Epithelial cell of prostate (primary cell): ENCODE results near the gene CD2AP.
A peak's percentile ranks its signal among the peaks of the same experiment; 100 is the strongest.
"Not testable (repeated sequence)": the region's sequence is repeated elsewhere in the genome, so short reads cannot be mapped to it uniquely, and the experiment has no call there.

Source experiments
- DNase-seq: peaks from one replicate; pipeline ENCODE4 v3.0.0-alpha.2; 2011; ENCODE audit warnings: low read depth, low spot score
- H3K27ac ChIP-seq: fragments of 450-650 bp; 2 replicates; pipeline ENCODE4 v1.5.1; 2017; ENCODE audit warnings: mild to moderate bottlenecking

CD2AP gene

GRCh38 chr6:47477497-47478232 lies at the start of gene CD2AP:
CD2AP (plus strand) TSS chr6:47477789; CDS start chr6:47478245, 456 bp downstream.
- DNase-seq = no peak
- peak within 1 kb of the TSS; percentile 87 for H3K27ac ChIP-seq

GRCh38 chr6:47428288-47428687 lies 49.3 kb upstream of the CD2AP start:
- DNase-seq = no peak
- no peak overlapping the region for H3K27ac ChIP-seq

- no peak overlapping the region for H3K27ac ChIP-seq
- no peak for DNase-seq
Measured at GRCh38 chr6:47428746-47429664, 48.6 kb upstream of the CD2AP start.

GRCh38 chr6:47434372-47435253 lies 43.0 kb upstream of the CD2AP start:
- no peak overlapping the region for H3K27ac ChIP-seq

GRCh38 chr6:47435254-47435612 lies 42.4 kb upstream of the CD2AP start:
- no peak overlapping the region for H3K27ac ChIP-seq
- DNase-seq = no peak

More at GRCh38 chr6:47434372-47435253, 43.0 kb upstream of the CD2AP start:
- DNase-seq = no peak

- DNase-seq = no peak
- H3K27ac ChIP-seq = no peak overlapping the region
Measured at GRCh38 chr6:47437592-47437991, 40.0 kb upstream of the CD2AP start.

GRCh38 chr6:47438481-47439347 lies 38.9 kb upstream of the CD2AP start:
- no peak overlapping the region for H3K27ac ChIP-seq
- no peak for DNase-seq

- no peak overlapping the region for H3K27ac ChIP-seq
- DNase-seq = no peak
Measured at GRCh38 chr6:47439348-47439668, 38.3 kb upstream of the CD2AP start.

GRCh38 chr6:47440719-47441118 lies 36.9 kb upstream of the CD2AP start:
- no peak for DNase-seq
- no peak overlapping the region for H3K27ac ChIP-seq

GRCh38 chr6:47444964-47445363 lies 32.6 kb upstream of the CD2AP start:
- not testable (repeated sequence) for DNase-seq, H3K27ac ChIP-seq

- H3K27ac ChIP-seq = no peak overlapping the region
- DNase-seq = no peak
Measured at GRCh38 chr6:47446669-47447330, 30.8 kb upstream of the CD2AP start.

GRCh38 chr6:47447722-47448121 lies 29.9 kb upstream of the CD2AP start:
- no peak for DNase-seq
- H3K27ac ChIP-seq = no peak overlapping the region

GRCh38 chr6:47451162-47451561 lies 26.4 kb upstream of the CD2AP start:
- DNase-seq = no peak
- H3K27ac ChIP-seq = no peak overlapping the region

- no peak for DNase-seq
- no peak overlapping the region for H3K27ac ChIP-seq
Measured at GRCh38 chr6:47452899-47453298, 24.7 kb upstream of the CD2AP start.

GRCh38 chr6:47453372-47453936 lies 24.1 kb upstream of the CD2AP start:
- no peak overlapping the region for H3K27ac ChIP-seq
- no peak for DNase-seq

GRCh38 chr6:47454713-47455396 lies 22.7 kb upstream of the CD2AP start:
- no peak overlapping the region for H3K27ac ChIP-seq
- no peak for DNase-seq

- no peak for DNase-seq
- H3K27ac ChIP-seq = no peak overlapping the region
Measured at GRCh38 chr6:47455533-47456209, 21.9 kb upstream of the CD2AP start.

- no peak overlapping the region for H3K27ac ChIP-seq
- DNase-seq = no peak
Measured at GRCh38 chr6:47456536-47456975, 21.0 kb upstream of the CD2AP start.
